NB4 (cell line): ENCODE measurements around the gene UBR1.

Experiments
- DNase-seq: peaks from one replicate; pipeline ENCODE4 v3.0.0; 2010; ENCODE audit warnings: low read depth
- H3K4me3 ChIP-seq: one replicate; pipeline ENCODE4 v1.5.1; 2011; ENCODE audit warnings: mild to moderate bottlenecking, low read depth, low read length, moderate library complexity
- MYC ChIP-seq: IDR thresholded peaks from 2 replicates; pipeline ENCODE4 v1.6.1; 2011; ENCODE audit warnings: low read depth, low read length
- POLR2A ChIP-seq: IDR thresholded peaks from 2 replicates; pipeline ENCODE4 v1.6.1; 2011; ENCODE audit warnings: mild to moderate bottlenecking; ENCODE audit not compliant: insufficient read length; ENCODE audit errors: extremely low read depth
- TF ChIP-seq, protein P1 (sequence below): IDR thresholded peaks from 2 replicates; pipeline ENCODE4 v1.6.1; 2011; ENCODE audit warnings: low read depth, low read length
- TF ChIP-seq, protein P2 (sequence below): IDR thresholded peaks from one replicate; pipeline ENCODE4 v1.5.1; 2012; ENCODE audit warnings: low read depth, low read length

Gene UBR1

DNA sequence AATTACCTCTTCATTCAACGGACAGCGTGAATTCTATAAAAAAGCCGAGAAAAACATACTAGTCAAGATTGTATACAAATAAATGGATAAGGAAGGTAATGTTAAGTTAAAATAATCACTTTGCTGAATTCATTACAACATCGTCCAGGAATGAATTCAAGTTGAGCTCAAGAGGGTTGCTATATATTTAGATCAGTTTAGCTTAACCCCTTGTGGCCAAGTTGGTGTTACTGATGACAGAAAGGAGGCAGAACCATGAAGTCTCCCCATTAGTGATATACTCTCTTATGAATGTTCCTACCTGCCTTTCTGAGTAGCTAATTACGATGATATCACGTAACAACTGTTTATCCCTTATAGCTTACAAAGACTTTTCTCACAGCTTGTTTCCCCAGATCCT, 34.9 kb downstream of the UBR1 start:
- DNase-seq, result no peak
- no peak overlapping the region for H3K4me3 ChIP-seq
- TF ChIP-seq, protein P1, sequence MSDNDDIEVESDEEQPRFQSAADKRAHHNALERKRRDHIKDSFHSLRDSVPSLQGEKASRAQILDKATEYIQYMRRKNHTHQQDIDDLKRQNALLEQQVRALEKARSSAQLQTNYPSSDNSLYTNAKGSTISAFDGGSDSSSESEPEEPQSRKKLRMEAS, result no peak
- TF ChIP-seq MYC (no peak), POLR2A (no peak)
- TF ChIP-seq, protein P2, sequence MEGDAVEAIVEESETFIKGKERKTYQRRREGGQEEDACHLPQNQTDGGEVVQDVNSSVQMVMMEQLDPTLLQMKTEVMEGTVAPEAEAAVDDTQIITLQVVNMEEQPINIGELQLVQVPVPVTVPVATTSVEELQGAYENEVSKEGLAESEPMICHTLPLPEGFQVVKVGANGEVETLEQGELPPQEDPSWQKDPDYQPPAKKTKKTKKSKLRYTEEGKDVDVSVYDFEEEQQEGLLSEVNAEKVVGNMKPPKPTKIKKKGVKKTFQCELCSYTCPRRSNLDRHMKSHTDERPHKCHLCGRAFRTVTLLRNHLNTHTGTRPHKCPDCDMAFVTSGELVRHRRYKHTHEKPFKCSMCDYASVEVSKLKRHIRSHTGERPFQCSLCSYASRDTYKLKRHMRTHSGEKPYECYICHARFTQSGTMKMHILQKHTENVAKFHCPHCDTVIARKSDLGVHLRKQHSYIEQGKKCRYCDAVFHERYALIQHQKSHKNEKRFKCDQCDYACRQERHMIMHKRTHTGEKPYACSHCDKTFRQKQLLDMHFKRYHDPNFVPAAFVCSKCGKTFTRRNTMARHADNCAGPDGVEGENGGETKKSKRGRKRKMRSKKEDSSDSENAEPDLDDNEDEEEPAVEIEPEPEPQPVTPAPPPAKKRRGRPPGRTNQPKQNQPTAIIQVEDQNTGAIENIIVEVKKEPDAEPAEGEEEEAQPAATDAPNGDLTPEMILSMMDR, result no peak

DNA sequence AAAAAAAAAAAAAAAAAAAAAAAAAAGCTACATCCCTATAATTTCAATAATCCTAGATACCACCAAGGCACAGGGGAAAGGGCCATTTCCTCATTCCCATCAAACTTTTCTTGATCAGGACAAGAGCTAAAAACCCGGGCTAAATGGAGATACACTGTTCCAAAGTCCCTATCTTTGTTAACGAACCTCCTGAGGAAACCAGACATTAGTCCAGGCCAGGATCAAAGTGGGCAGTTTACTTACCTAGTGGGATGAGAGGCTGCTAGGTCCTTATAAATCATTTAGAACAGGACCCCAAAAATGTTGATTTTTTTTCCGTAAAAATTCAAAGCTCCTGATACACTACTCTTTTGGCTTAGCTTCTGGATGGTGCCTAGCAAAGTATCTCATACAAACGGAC, 35.6 kb downstream of the UBR1 start:
- DNase-seq, result no peak
- no peak overlapping the region for H3K4me3 ChIP-seq
- no peak for TF ChIP-seq MYC
- TF ChIP-seq, protein P1, result no peak
- no peak for TF ChIP-seq POLR2A
- TF ChIP-seq, protein P2, result no peak

DNA sequence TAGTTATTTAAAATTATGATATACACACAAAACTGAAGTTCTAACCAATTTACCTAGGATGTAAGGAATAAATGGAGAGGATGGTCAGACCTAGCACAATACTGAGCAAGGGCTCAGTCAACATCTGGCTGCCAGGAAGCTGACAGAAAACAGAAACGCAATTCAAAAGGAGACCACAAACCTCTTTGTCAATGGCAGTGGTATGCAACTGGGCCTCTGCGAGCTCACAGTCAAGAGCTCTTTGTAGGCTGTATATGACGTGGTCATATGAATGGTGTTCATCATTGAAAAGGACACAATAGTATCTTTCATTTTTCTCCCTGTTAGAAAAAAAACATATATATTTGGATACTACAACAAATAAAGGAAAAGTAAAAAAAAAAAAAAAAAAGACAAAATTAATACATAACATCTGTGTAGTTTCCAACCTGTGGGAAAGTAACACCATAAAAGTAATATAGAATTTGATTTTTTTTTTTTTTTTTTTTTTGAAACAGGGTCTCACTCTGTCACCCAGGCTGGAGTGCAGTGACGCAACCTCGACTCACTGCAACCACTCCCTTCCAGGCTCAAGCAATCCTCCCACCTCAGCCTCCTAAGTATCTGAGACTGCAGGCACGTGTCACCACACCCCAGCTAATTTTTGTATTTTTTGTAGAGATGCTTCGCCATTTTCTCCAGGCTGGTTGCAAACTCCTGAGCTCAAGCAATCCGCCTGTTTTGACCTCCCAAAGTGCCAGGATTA, 37.9 kb downstream of the UBR1 start:
- DNase-seq, result peak; percentile 60
- H3K4me3 ChIP-seq, result no peak overlapping the region
- TF ChIP-seq, protein P2, result no peak
- TF ChIP-seq, protein P1, result no peak
- no peak for TF ChIP-seq POLR2A
- TF ChIP-seq MYC, result no peak

DNA sequence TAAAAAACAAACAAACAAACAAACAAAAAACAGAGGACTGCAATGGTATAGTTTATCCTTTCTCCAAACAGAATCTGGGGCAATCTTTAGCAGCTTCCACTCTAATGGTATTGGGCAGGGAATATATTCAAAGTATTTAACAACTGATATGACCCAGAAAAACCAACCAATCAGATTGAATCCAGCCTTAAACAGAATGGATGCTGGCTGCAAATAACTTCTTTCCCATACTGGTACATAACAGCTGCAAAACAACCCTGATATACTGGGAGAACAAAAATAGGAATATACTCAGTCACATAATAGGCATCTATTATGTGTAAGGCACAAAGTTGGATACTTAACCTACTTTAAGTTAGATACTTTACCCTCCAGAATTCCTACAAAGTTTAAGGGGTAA, 49.1 kb downstream of the UBR1 start:
- H3K4me3 ChIP-seq, result no peak overlapping the region
- DNase-seq, result no peak
- TF ChIP-seq POLR2A, result no peak
- TF ChIP-seq, protein P2, result no peak

DNA sequence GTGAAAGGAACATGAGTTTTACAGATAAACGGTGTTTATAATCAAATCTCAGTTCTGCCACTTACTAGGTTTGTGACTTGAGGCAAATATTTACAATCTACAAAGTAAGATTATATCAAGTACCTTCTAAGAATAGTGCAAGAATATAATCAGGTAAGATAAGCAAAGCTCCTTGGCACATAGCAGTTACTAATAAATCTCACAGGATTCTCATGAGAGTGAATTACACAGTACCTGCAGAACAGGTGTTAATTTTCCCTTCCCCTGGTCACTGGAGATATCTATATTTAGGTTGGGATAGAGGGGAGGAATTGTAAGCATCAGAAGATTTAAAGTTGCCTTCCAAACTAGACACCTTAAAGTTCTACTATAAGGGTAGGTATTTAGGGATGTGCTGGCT, 53.0 kb downstream of the UBR1 start:
- H3K4me3 ChIP-seq, result no peak overlapping the region
- no peak for DNase-seq
- no peak for TF ChIP-seq MYC
- TF ChIP-seq, protein P2, result no peak
- no peak for TF ChIP-seq POLR2A
- TF ChIP-seq, protein P1, result no peak

DNA sequence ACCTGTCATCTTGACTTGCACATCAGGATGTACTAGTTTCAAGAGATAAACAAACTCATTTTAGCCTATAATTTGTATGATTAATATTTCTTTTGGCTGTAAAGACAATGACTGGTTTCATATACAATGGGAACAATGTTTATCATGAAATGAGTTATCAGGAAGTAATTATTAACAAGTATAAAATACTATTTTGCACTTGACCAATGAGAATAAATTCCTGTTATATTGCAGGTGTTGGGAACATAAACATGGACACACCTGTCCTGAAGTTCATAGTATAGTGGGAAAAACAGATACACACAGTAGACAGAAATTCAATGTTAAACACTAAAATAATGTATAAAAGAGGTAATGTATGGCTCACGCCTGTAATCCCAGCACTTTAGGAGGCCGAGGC, 56.9 kb downstream of the UBR1 start:
- no peak for DNase-seq
- TF ChIP-seq, protein P1, result no peak
- no peak for TF ChIP-seq MYC
- TF ChIP-seq, protein P2, result no peak
- TF ChIP-seq POLR2A, result no peak
- H3K4me3 ChIP-seq, result no peak overlapping the region
